Measurements from ENCODE around the gene CYP24A1. TPM values are rescaled to one million over a fixed set of nuclear protein-coding genes. Genes with fewer than 3 reads are reported as not detected.
A peak's percentile ranks its signal among the peaks of the same experiment; 100 is the strongest.

CYP24A1 gene
- total RNA-seq, 4 donors from 2014 or later = not detected

DNA sequence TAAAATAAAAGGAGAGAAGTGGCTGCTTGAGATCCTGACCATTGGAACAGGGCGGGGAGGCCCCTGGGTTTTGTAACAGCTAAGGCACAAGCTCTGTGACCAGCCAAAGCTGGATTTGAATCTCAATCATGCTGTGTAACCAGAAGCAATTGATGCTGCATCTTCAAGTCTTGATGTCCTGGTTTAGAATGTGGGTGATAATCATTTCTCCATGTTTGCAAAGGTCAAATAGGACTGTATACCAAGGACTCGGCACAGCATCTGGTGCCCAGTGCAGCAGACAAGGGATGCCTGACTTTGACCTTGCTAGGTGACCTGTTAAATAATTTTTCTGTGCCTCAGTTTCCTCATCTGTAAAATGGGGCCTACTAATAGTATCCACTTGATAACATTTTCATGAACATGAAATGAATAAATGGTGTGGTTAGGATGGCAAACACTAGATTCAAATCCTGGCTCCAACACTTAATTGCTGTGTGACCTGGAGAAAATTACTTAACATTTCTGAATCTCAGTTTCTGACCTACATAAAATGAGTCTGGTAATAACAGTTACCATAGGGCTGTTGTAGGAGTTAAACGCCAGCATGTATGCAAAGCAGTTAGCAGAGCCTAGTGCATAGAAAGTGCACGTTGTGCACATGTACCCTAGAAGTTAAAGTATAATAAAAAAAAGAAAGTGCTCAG, 57.1 kb downstream of the CYP24A1 start:
- intact Hi-C loops (cut with DNase I; ENCODE audit: low total_unique reads) = no loop called here
- no peaks in the 10 kb centered on the region for H3K9me3 ChIP-seq
- H3K27ac ChIP-seq = peak overlapping the region; percentile 45 to 80 (median 75)
- in situ Hi-C loops (cut with MboI; ENCODE audit: low pct_ligation_motif_present in 1 of 4, low pct_unique_long_range_greater_than_20kb in 1 of 4, low sequenced_read_pairs in 3 of 4) = loop anchor here in 2 of 4 donors (25.0 kb wide), 1 partner anchor 521 kb away; no protein-coding TSS in a partner anchor
- WGBS, 2 donors (ENCODE audit: low coverage in 1 of 2) = 73 to 86% methylated on average over 2 to 4 of the region's 4 CpGs
- H3K27me3 ChIP-seq = no peaks in the 10 kb centered on the region
- no peak overlapping the region for H3K4me3 ChIP-seq
- H3K4me1 ChIP-seq = peaks cover 3 to 38% (median 23%) of the 10 kb centered on the region in 4 donors
- no peak for TF ChIP-seq POLR2AphosphoS5 (IDR thresholded peaks at IDR 0.05)
- no peak for TF ChIP-seq POLR2A (IDR thresholded peaks at IDR 0.05)
- TF ChIP-seq EP300 (IDR thresholded peaks at IDR 0.05; ENCODE audit: low read depth) = no peak
- TF ChIP-seq, protein P1, sequence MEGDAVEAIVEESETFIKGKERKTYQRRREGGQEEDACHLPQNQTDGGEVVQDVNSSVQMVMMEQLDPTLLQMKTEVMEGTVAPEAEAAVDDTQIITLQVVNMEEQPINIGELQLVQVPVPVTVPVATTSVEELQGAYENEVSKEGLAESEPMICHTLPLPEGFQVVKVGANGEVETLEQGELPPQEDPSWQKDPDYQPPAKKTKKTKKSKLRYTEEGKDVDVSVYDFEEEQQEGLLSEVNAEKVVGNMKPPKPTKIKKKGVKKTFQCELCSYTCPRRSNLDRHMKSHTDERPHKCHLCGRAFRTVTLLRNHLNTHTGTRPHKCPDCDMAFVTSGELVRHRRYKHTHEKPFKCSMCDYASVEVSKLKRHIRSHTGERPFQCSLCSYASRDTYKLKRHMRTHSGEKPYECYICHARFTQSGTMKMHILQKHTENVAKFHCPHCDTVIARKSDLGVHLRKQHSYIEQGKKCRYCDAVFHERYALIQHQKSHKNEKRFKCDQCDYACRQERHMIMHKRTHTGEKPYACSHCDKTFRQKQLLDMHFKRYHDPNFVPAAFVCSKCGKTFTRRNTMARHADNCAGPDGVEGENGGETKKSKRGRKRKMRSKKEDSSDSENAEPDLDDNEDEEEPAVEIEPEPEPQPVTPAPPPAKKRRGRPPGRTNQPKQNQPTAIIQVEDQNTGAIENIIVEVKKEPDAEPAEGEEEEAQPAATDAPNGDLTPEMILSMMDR (IDR thresholded peaks at IDR 0.05) = no peak
- H3K36me3 ChIP-seq = no peaks in the 10 kb centered on the region
- no peak for DNase-seq

DNA sequence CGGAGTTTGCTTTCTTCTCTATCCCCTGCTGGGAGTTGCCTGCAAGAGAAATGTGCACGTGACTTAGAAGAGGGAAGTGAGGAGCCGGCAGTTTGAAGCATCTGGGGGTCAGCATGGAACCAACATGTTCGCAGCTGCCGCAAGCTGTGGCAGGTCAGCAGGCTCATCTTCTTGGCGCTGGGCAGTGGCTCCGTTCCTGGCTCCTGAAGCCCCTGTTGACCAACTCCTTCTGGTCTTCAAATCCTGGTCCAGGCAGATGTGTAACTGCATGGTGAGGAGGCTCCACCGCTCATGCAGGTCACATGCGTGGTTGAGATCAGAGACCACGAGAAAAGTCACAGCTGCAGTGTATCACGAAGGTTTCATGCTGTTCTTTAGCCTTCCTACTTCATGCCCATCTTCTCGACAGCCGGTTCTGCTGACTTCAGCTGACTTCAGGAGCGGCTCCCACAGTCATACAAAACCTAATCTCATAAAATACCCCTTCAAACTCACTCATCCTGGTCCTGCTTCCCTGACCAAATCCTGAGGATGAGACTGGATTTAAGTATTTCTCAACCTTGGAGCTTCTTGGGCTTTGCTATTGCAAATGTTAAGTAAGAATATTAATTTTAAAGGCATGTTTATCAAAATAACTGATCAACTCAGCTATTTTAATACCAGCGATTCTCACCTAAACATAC, 58.5 kb downstream of the CYP24A1 start:
- in situ Hi-C loops (cut with MboI; ENCODE audit: low pct_ligation_motif_present in 1 of 4, low pct_unique_long_range_greater_than_20kb in 1 of 4, low sequenced_read_pairs in 3 of 4) (loop anchor here in 2 of 4 donors (25.0 kb wide), 1 partner anchor 522 kb away; no protein-coding TSS in a partner anchor), intact Hi-C loops (cut with DNase I; ENCODE audit: low total_unique reads) (no loop called here)
- WGBS, 2 donors (ENCODE audit: low coverage in 1 of 2) = 54 to 58% methylated on average over 7 to 15 of the region's 15 CpGs
- Histone ChIP-seq H3K27me3 (no peaks in the 10 kb centered on the region), H3K4me1 (peaks cover 3 to 45% (median 23%) of the 10 kb centered on the region in 4 donors), H3K36me3 (no peaks in the 10 kb centered on the region), H3K27ac (peak overlapping the region; percentile 34 to 80 (median 64)), H3K4me3 (no peak overlapping the region), H3K9me3 (no peaks in the 10 kb centered on the region)
- TF ChIP-seq, protein P1 (IDR thresholded peaks at IDR 0.05) = no peak
- peak in 1 of 3 donors; percentile 9 for TF ChIP-seq POLR2AphosphoS5 (IDR thresholded peaks at IDR 0.05)
- no peak for TF ChIP-seq POLR2A (IDR thresholded peaks at IDR 0.05)
- DNase-seq = peak; percentile 32

DNA sequence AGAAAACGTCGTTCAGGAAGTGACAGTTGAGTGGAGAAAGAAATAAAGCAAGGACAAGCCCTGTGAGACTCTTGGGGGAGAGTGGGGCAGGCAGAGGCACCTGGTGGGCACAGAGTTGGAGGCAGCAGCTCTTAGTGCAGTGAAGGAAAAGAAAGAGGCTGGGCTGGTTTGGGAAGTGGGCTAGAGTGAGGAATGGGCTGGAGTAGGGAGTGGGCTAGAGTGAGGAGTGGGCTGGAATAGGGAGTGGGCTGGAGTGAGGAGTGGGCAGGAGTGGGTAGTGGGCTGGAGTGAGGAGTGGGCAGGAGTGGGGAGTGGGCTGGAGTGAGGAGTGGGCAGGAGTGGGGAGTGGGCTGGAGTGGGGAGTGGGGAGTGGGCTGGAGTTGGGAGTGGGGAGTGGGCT, 59.7 kb downstream of the CYP24A1 start:
- H3K9me3 ChIP-seq = no peaks in the 10 kb centered on the region
- intact Hi-C loops (cut with DNase I; ENCODE audit: low total_unique reads) = no loop called here
- TF ChIP-seq, protein P1 (IDR thresholded peaks at IDR 0.05) = no peak
- no peak for TF ChIP-seq POLR2A (IDR thresholded peaks at IDR 0.05)
- WGBS, 2 donors (ENCODE audit: low coverage in 1 of 2) = 45 to 54% methylated on average over 2 of the region's 2 CpGs
- H3K27me3 ChIP-seq = no peaks in the 10 kb centered on the region
- no peaks in the 10 kb centered on the region for H3K36me3 ChIP-seq
- in situ Hi-C loops (cut with MboI; ENCODE audit: low pct_ligation_motif_present in 1 of 4, low pct_unique_long_range_greater_than_20kb in 1 of 4, low sequenced_read_pairs in 3 of 4) = loop anchor here in 2 of 4 donors (25.0 kb wide), 1 partner anchor 523 kb away; no protein-coding TSS in a partner anchor
- DNase-seq = no peak
- peaks cover 3 to 51% (median 26%) of the 10 kb centered on the region in 4 donors for H3K4me1 ChIP-seq
- no peak overlapping the region for H3K4me3 ChIP-seq
- H3K27ac ChIP-seq = peak overlapping the region; percentile 65 to 81 (median 79)

DNA sequence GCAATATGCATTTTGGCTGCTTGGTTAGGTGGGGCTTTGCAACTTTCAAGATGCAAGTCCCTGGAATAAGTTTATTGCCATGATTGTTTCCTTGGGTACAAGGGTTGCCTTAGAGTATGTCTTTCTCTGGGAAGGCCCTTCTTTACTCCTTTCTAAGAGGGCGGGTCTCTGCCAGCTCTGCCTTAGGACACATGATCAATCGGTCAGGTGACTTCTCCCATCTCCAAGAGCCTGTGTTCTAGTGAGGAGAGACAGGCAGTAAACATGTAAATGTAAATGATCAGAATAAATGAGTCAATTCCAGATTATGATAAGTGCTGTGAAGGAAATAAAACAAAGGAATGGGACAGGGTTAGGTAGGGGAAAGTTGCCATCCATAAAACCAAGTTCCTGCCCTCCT, 60.2 kb downstream of the CYP24A1 start:
- H3K27me3 ChIP-seq = no peaks in the 10 kb centered on the region
- intact Hi-C loops (cut with DNase I; ENCODE audit: low total_unique reads) (no loop called here), in situ Hi-C loops (cut with MboI; ENCODE audit: low pct_ligation_motif_present in 1 of 4, low pct_unique_long_range_greater_than_20kb in 1 of 4, low sequenced_read_pairs in 3 of 4) (loop anchor here in 2 of 4 donors (25.0 kb wide), 1 partner anchor 524 kb away; no protein-coding TSS in a partner anchor)
- 43% methylated on average over 2 of the region's 2 CpGs; no CpG with 5 or more reads in 1 of the 2 donors for WGBS, 2 donors (ENCODE audit: low coverage in 1 of 2)
- peaks cover 3 to 54% (median 26%) of the 10 kb centered on the region in 4 donors for H3K4me1 ChIP-seq
- no peaks in the 10 kb centered on the region for H3K36me3 ChIP-seq
- DNase-seq = peak; percentile 76
- H3K4me3 ChIP-seq = no peak overlapping the region
- H3K27ac ChIP-seq = peak overlapping the region; percentile 65 to 81 (median 79)
- peak in 2 of 3 donors; percentile 20 to 62 for TF ChIP-seq POLR2AphosphoS5 (IDR thresholded peaks at IDR 0.05)
- TF ChIP-seq, protein P1 (IDR thresholded peaks at IDR 0.05) = no peak
- no peaks in the 10 kb centered on the region for H3K9me3 ChIP-seq
